ENCODE results near the gene WNK2. TPM values are rescaled to one million over a fixed set of nuclear protein-coding genes. Genes with fewer than 3 reads are reported as not detected.

Gene WNK2
- total RNA-seq, 1 donor from 2014 or later, result 9.7 TPM

GRCh38 chr9:93193388-93194220 lies 9.7 kb downstream of the WNK2 start:
- no peaks in the 10 kb centered on the region for H3K36me3 ChIP-seq (ENCODE audit: control insufficient read depth, insufficient read depth, low read length)
- no peak for TF ChIP-seq CTCF (IDR thresholded peaks at IDR 0.05; ENCODE audit: insufficient read depth, low read length, poor library complexity, severe bottlenecking)
- H3K4me3 ChIP-seq (ENCODE audit: low read depth, low read length), result no peak overlapping the region
- peaks cover 5% of the 10 kb centered on the region for H3K27me3 ChIP-seq (ENCODE audit: control insufficient read depth, insufficient read depth, low read length)
- DNase-seq (ENCODE audit: low read depth), result no peak

DNA sequence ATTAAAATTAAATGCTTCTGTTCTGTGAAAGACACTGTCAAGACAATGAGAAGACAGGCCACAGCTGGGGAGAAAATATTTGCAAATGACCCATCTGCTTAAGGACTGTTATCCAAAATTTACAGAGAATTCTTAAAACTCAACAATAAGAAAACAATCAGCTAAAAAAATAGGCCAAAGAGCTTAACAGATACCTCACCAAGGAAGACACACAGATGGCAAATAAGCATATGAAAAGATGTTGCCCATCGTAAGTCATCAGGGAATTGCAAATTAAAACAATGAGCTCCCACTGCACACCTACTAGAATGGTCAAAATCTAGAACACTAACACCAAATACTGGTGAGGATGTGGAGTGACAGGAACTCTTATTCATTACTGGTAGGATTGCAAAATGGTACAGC lies 10.3 kb downstream of the WNK2 start:
- H3K36me3 ChIP-seq (ENCODE audit: control insufficient read depth, insufficient read depth, low read length), result no peaks in the 10 kb centered on the region
- no peak for DNase-seq (ENCODE audit: low read depth)
- no peak overlapping the region for H3K4me3 ChIP-seq (ENCODE audit: low read depth, low read length)
- H3K27me3 ChIP-seq (ENCODE audit: control insufficient read depth, insufficient read depth, low read length), result no peaks in the 10 kb centered on the region
- no peak for TF ChIP-seq CTCF (IDR thresholded peaks at IDR 0.05; ENCODE audit: insufficient read depth, low read length, poor library complexity, severe bottlenecking)

DNA sequence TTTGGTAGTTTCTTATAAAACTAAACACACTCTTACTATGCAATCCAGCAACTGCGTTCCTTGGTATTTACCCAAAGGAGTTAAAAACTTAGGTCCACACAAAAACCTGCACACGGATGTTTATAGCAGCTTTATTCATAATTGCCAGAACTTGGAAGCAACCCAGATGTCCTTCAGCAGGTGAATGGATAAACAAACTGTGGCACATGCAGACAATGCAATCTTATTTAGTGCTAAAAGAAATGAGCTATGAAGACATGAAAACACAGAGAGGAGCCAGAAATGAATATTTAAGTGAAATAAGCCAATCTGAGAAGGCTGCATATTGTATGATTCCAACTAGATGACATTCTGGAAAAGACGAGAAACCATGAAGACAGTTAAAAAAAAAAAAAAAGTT lies 10.7 kb downstream of the WNK2 start:
- Histone ChIP-seq H3K4me3 (ENCODE audit: low read depth, low read length) (no peak overlapping the region), H3K36me3 (ENCODE audit: control insufficient read depth, insufficient read depth, low read length) (no peaks in the 10 kb centered on the region), H3K27me3 (ENCODE audit: control insufficient read depth, insufficient read depth, low read length) (no peaks in the 10 kb centered on the region)
- TF ChIP-seq CTCF (IDR thresholded peaks at IDR 0.05; ENCODE audit: insufficient read depth, low read length, poor library complexity, severe bottlenecking), result no peak
- no peak for DNase-seq (ENCODE audit: low read depth)

DNA sequence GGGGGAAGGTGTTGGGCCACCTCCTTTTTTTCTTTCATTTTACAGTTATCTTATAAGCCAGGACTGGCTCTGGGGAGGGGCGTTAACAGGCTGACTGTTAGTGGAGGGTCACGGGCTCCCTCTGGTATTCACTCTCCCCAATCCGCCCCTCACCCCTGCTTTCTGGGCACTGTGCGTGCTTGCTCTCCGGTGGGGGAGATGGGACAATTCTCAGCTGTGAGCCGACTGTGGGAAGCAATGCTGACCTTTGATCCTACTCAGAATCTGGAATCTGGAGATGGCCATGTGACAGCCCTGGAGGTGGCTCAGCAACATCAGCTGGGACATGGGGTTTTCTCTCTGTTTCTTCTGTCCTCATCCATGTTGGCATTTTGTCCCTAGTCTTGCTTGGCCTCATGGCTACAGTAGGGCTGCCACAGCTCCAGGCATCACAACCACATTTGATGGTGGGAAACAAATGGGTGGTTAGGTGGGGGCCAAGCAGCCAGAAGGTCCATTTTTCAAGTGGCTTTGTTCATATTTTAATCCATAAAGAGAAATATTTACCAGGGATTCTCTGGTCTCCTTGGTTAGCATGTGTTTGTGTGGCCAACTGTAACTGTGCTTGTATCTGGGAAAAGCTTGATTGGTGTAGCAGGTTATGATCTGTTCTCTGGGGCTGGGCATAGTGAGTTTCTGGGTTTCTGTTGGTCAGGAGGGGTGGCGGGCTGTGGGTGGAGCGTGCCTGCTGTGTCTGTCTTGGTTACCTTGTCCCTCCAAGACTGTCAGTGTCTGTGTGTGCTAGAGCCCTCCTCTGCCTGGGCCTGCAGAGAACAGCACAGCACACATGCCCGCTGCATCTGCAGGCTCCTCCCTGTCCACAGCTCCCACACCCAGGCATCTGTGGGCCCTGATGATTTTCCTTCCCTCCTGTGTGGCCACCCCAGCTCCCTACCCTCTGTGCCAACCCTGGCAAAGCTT lies 12.4 kb downstream of the WNK2 start:
- TF ChIP-seq CTCF (IDR thresholded peaks at IDR 0.05; ENCODE audit: insufficient read depth, low read length, poor library complexity, severe bottlenecking), result no peak
- H3K4me3 ChIP-seq (ENCODE audit: low read depth, low read length), result no peak overlapping the region

GRCh38 chr9:93197670-93198069 lies 13.7 kb downstream of the WNK2 start:
- Histone ChIP-seq H3K4me3 (ENCODE audit: low read depth, low read length) (no peak overlapping the region), H3K27me3 (ENCODE audit: control insufficient read depth, insufficient read depth, low read length) (peaks cover 2% of the 10 kb centered on the region), H3K36me3 (ENCODE audit: control insufficient read depth, insufficient read depth, low read length) (no peaks in the 10 kb centered on the region)
- DNase-seq (ENCODE audit: low read depth), result no peak
- no peak for TF ChIP-seq CTCF (IDR thresholded peaks at IDR 0.05; ENCODE audit: insufficient read depth, low read length, poor library complexity, severe bottlenecking)

More for the DNA sequence above, 12.4 kb downstream of the WNK2 start:
- peaks cover 2% of the 10 kb centered on the region for H3K27me3 ChIP-seq (ENCODE audit: control insufficient read depth, insufficient read depth, low read length)
- no peak for DNase-seq (ENCODE audit: low read depth)
- no peaks in the 10 kb centered on the region for H3K36me3 ChIP-seq (ENCODE audit: control insufficient read depth, insufficient read depth, low read length)
